Measurements from ENCODE around the gene FRS3.

The FRS3 gene

DNA sequence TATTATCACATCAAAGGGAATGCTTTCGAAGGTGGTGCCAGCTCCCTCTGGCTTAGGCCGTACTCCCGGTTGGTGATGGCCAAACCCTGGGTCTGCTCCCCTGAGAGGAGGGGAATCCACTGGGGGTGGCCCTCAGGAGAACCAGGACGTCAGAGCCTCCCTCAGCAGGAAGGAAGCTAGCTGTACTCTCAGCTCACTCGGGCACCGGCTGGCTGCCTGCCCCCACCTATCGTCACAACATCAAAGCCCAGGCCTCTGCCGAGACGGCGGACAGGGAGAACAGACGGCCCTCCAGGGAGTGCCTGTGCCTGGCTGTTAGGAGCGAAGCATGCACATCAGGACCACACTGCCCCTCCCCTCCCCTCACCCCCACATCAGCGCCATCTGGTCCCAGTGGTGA lies 23.3 kb downstream of the FRS3 start:
- H3K4me3 ChIP-seq = no peak overlapping the region
- TF ChIP-seq POLR2AphosphoS5 (IDR thresholded peaks at IDR 0.05; ENCODE audit: borderline replicate concordance, low read depth, low read length) (no peak), EZH2 (IDR thresholded peaks at IDR 0.05) (no peak), FOXP2 (optimal IDR thresholded peaks at IDR 0.05; ENCODE audit: control extremely low read depth, extremely low read length, insufficient read depth) (no peak)
- no peaks in the 10 kb centered on the region for H3K9me3 ChIP-seq (ENCODE audit: low read depth, low read length)
- no peak overlapping the region for H3K27ac ChIP-seq
- DNase-seq (ENCODE audit: low read depth, low spot score) = no peak
- no peak overlapping the region for H3K9ac ChIP-seq (ENCODE audit: insufficient read length)
- no peaks in the 10 kb centered on the region for H3K36me3 ChIP-seq (ENCODE audit: insufficient read depth, low read length)

DNA sequence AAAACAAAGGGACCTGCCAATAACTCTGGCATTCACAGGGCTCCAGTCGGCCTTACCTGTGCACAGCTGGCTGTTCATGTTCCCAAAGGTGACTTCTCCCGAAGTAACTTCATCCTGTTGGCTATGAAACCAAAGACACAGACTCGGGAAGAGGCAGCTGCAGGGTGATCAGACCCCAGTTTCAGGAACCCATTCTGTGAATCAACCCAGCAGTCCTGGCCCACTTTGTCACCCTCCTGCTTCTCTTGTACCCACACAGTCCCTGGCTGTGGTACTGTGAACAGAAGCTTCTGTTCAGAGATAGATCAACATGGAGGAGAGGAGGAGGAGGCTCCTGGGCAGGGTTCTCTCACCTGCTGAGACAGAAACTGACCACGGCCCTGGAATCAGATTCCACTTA lies 23.8 kb downstream of the FRS3 start:
- no peaks in the 10 kb centered on the region for H3K36me3 ChIP-seq (ENCODE audit: insufficient read depth, low read length)

DNA sequence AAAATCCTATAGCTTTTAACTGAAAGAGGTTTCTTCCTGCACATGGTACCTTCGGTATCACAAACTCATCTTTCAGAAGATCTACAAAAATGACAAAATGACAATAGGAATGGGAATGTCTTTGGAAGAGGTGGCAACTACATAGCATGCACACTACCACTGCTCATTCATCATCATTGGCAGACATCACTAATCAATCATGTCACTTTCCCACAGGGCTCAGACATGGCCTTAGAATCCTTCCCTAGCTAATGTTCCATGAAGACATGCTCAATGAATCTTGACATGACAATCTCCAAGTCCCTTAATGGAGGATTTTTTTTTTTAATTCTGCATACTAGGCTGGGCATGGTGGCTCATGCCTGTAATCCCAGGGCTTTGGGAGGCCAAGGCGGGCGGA lies 29.3 kb downstream of the FRS3 start:
- Histone ChIP-seq H3K27ac (no peak overlapping the region), H3K4me3 (no peak overlapping the region), H3K9ac (ENCODE audit: insufficient read length) (no peak overlapping the region), H3K9me3 (ENCODE audit: low read depth, low read length) (no peaks in the 10 kb centered on the region), H3K36me3 (ENCODE audit: insufficient read depth, low read length) (no peaks in the 10 kb centered on the region)
- TF ChIP-seq FOXP2 (optimal IDR thresholded peaks at IDR 0.05; ENCODE audit: control extremely low read depth, extremely low read length, insufficient read depth) (no peak), EZH2 (IDR thresholded peaks at IDR 0.05) (no peak), POLR2AphosphoS5 (IDR thresholded peaks at IDR 0.05; ENCODE audit: borderline replicate concordance, low read depth, low read length) (no peak)
- no peak for DNase-seq (ENCODE audit: low read depth, low spot score)

More for the DNA sequence above, 23.8 kb downstream of the FRS3 start:
- Histone ChIP-seq H3K9ac (ENCODE audit: insufficient read length) (no peak overlapping the region), H3K27ac (no peak overlapping the region), H3K9me3 (ENCODE audit: low read depth, low read length) (no peaks in the 10 kb centered on the region), H3K4me3 (no peak overlapping the region)
- TF ChIP-seq POLR2AphosphoS5 (IDR thresholded peaks at IDR 0.05; ENCODE audit: borderline replicate concordance, low read depth, low read length) = no peak
- no peak for TF ChIP-seq EZH2 (IDR thresholded peaks at IDR 0.05)
- TF ChIP-seq FOXP2 (optimal IDR thresholded peaks at IDR 0.05; ENCODE audit: control extremely low read depth, extremely low read length, insufficient read depth) = no peak
- no peak for DNase-seq (ENCODE audit: low read depth, low spot score)

DNA sequence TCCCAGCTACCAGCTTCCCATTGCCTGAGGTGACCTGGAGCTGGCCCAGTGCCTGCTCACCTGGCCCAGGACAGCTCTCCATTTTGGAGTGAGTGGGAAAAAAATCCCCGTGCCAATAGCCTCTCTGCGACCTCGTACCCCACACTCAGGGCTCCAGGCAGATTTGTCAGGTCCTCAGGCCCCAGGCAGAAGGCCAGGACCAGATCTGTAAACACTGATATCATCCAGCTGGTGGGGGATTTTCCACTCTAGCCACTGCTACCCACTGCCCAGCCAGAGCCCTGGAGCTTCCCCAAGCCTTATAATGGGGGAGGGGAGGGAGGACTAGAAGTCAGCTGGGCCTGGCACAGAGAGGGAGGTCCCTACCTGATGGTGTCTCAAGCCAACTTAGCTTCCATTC lies 31.2 kb downstream of the FRS3 start:
- DNase-seq (ENCODE audit: low read depth, low spot score) = no peak
- H3K9me3 ChIP-seq (ENCODE audit: low read depth, low read length) = no peaks in the 10 kb centered on the region
- no peak overlapping the region for H3K9ac ChIP-seq (ENCODE audit: insufficient read length)
- TF ChIP-seq FOXP2 (optimal IDR thresholded peaks at IDR 0.05; ENCODE audit: control extremely low read depth, extremely low read length, insufficient read depth) (no peak), POLR2AphosphoS5 (IDR thresholded peaks at IDR 0.05; ENCODE audit: borderline replicate concordance, low read depth, low read length) (no peak), EZH2 (IDR thresholded peaks at IDR 0.05) (no peak)
- H3K4me3 ChIP-seq = no peak overlapping the region
- no peak overlapping the region for H3K27ac ChIP-seq
- no peaks in the 10 kb centered on the region for H3K36me3 ChIP-seq (ENCODE audit: insufficient read depth, low read length)

DNA sequence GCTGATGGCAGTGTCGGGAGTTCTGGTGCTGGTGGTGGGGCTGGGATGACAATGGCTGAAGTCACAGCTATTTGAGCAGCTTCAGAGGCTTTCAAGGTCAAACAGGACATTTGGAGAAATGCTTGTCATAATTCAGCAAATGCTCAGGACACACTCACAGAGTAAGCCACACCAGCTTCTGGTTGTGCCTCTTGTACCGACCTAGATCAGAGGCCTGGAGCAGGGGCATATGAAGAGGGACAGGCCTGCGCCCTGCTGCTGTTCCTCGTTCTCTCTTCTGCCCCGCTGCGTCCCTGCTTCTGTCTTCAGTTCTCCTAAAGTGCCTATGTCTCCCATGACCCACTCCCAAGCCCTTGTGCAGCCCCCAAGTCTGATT lies 31.6 kb downstream of the FRS3 start:
- Histone ChIP-seq H3K27ac (no peak overlapping the region), H3K9me3 (ENCODE audit: low read depth, low read length) (no peaks in the 10 kb centered on the region), H3K36me3 (ENCODE audit: insufficient read depth, low read length) (no peaks in the 10 kb centered on the region), H3K4me3 (no peak overlapping the region), H3K9ac (ENCODE audit: insufficient read length) (no peak overlapping the region)
- no peak for DNase-seq (ENCODE audit: low read depth, low spot score)
- TF ChIP-seq POLR2AphosphoS5 (IDR thresholded peaks at IDR 0.05; ENCODE audit: borderline replicate concordance, low read depth, low read length) (no peak), EZH2 (IDR thresholded peaks at IDR 0.05) (no peak), FOXP2 (optimal IDR thresholded peaks at IDR 0.05; ENCODE audit: control extremely low read depth, extremely low read length, insufficient read depth) (no peak)

DNA sequence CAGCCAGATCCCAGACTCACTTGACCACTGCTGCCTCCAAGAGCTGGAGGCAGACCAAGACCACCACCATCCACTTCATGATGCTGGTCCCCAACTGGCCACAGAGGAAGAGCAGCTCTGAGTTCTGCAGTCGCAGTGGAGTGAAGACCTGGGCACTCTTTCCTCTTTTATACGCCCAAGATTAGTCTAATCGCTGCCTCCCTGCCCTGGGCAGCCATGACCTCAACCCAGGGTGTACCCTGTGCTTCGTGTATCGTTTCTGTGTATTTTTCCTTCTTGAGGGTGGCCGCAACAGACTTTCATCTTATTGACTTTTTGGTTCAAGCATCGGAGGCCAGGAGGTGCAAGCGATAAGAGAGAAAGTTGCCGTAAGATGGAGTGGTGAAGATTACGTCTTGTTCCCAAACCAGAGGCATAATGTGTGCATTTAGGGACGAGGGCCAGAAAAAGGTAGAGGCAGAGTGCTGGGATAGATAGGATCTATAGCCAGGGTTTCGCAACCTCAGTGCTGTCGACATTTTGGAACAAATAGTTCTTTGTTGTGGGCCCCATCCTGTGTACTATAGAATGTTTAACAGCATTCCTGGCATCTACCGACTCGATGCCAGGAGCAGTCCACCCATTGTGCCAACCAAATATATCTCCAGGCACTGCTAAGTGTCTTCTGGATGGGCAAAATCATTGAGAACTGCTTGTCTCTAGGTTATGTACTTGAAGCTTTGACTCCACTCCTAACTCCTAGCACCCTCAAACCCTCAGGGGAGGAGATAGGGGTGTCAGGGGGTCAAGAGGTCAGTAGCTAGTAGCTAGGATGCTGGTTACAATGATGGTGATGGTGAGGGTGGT lies 32.2 kb downstream of the FRS3 start, which contains the start of gene PGC:
Gene PGC (minus strand): TSS at position 142 of the 846 bp plus-strand sequence. CDS start 63 bp downstream, at position 79.
- Histone ChIP-seq H3K36me3 (ENCODE audit: insufficient read depth, low read length) (no peaks in the 10 kb centered on the region), H3K9ac (ENCODE audit: insufficient read length) (no peak within 1 kb of the TSS), H3K27ac (no peak within 1 kb of the TSS), H3K9me3 (ENCODE audit: low read depth, low read length) (no peaks in the 10 kb centered on the region), H3K4me3 (no peak within 1 kb of the TSS)
- TF ChIP-seq FOXP2 (optimal IDR thresholded peaks at IDR 0.05; ENCODE audit: control extremely low read depth, extremely low read length, insufficient read depth) = no peak
- TF ChIP-seq EZH2 (IDR thresholded peaks at IDR 0.05) = no peak
- TF ChIP-seq POLR2AphosphoS5 (IDR thresholded peaks at IDR 0.05; ENCODE audit: borderline replicate concordance, low read depth, low read length) = no peak
- no peak for DNase-seq (ENCODE audit: low read depth, low spot score)

DNA sequence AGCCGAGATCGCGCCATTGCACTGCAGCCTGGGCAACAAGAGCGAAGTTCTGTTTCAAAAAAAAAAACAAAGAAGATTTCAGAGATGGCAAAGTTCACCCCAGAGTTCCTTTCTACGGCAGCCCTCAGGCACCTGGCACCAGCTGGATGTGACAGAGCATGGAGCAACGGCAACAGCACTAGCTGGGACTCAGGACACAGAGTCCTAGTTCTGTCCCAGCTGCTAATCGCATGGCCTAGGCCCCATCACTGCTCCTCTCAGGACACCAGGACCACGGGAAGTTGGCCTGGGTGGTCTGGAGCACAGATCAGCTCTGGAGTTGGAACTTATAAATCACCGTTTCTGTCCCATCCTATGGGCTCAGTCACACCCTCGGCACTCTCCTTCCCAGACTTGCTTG lies 33.6 kb downstream of the FRS3 start:
- Histone ChIP-seq H3K36me3 (ENCODE audit: insufficient read depth, low read length) (no peaks in the 10 kb centered on the region), H3K9me3 (ENCODE audit: low read depth, low read length) (no peaks in the 10 kb centered on the region), H3K27ac (no peak overlapping the region), H3K9ac (ENCODE audit: insufficient read length) (no peak overlapping the region), H3K4me3 (no peak overlapping the region)
- DNase-seq (ENCODE audit: low read depth, low spot score) = no peak
- TF ChIP-seq FOXP2 (optimal IDR thresholded peaks at IDR 0.05; ENCODE audit: control extremely low read depth, extremely low read length, insufficient read depth) (no peak), EZH2 (IDR thresholded peaks at IDR 0.05) (no peak), POLR2AphosphoS5 (IDR thresholded peaks at IDR 0.05; ENCODE audit: borderline replicate concordance, low read depth, low read length) (no peak)

DNA sequence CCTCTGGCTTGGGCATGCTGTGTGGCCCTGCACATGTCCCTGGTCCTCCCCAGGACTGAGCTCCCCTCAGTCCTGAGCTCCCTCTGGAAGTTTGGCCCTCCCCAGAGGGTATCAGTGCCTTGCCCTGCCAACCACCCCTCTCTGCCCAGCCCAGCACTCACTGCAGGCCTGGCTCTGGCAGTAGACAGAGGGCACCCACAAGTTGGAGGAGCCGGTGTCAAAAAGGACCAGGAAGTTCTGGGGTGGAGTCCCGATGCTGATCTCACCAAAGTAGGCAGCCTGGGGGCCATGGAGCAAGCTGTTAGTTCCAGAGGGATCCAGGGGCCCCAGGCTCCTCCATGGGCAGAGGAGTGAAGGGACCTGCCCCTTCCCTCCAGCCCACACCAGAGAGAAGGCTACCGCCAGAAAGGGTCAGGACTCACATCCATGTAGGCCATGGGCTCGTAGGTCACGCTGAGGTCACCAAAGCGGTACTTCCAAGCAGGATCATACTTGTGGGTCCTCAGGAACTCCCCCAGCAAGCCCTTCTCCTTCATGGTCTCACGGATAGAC lies 35.4 kb downstream of the FRS3 start:
- Histone ChIP-seq H3K4me3 (no peak overlapping the region), H3K27ac (no peak overlapping the region), H3K9ac (ENCODE audit: insufficient read length) (no peak overlapping the region), H3K36me3 (ENCODE audit: insufficient read depth, low read length) (no peaks in the 10 kb centered on the region), H3K9me3 (ENCODE audit: low read depth, low read length) (no peaks in the 10 kb centered on the region)
- TF ChIP-seq FOXP2 (optimal IDR thresholded peaks at IDR 0.05; ENCODE audit: control extremely low read depth, extremely low read length, insufficient read depth) = no peak
- TF ChIP-seq POLR2AphosphoS5 (IDR thresholded peaks at IDR 0.05; ENCODE audit: borderline replicate concordance, low read depth, low read length) = no peak
- no peak for TF ChIP-seq EZH2 (IDR thresholded peaks at IDR 0.05)
- DNase-seq (ENCODE audit: low read depth, low spot score) = no peak
